Hindlimb muscle (tissue), 1 donor: ENCODE data around the gene FGFR3. TPM values are rescaled to one million over a fixed set of nuclear protein-coding genes. Genes with fewer than 3 reads are reported as not detected.
"Not testable (repeated sequence)": the region's sequence is repeated elsewhere in the genome, so short reads cannot be mapped to it uniquely, and the experiment has no call there.

ENCODE experiments used
- DNase-seq: peaks from one replicate; pipeline ENCODE4 v3.0.0-alpha.2; 2013
- polyA plus RNA-seq: library from polyadenylated mRNA; unstranded; fragments of 120-200 nt; gene quantifications from one replicate; pipeline ENCODE4 v1.2.1, GENCODE V29; 2013; ENCODE audit not compliant: insufficient read length

The FGFR3 gene
- polyA plus RNA-seq, 1 donor = 1.8 TPM

GRCh38 chr4:1843852-1844251, 50.8 kb downstream of the FGFR3 start:
- no peak for DNase-seq

GRCh38 chr4:1844618-1845017, 51.5 kb downstream of the FGFR3 start:
- not testable (repeated sequence) for DNase-seq

- no peak for DNase-seq
Measured at GRCh38 chr4:1846580-1846979, 53.5 kb downstream of the FGFR3 start.

GRCh38 chr4:1850276-1850675, 57.2 kb downstream of the FGFR3 start:
- no peak for DNase-seq

GRCh38 chr4:1851160-1851559, 58.1 kb downstream of the FGFR3 start:
- DNase-seq = no peak

GRCh38 chr4:1851575-1852410, 58.7 kb downstream of the FGFR3 start:
- no peak for DNase-seq

GRCh38 chr4:1852904-1853623, 60.0 kb downstream of the FGFR3 start:
- no peak for DNase-seq

- no peak for DNase-seq
Measured at GRCh38 chr4:1854752-1855151, 61.7 kb downstream of the FGFR3 start.

- no peak for DNase-seq
Measured at GRCh38 chr4:1855333-1856070, 62.4 kb downstream of the FGFR3 start.

GRCh38 chr4:1856071-1856942, 63.2 kb downstream of the FGFR3 start, which contains the start of gene LETM1:
Gene LETM1, minus strand, starts transcription at chr4:1856156. Its CDS starts 206 bp downstream, at chr4:1855950.
- DNase-seq = peak; percentile 96

GRCh38 chr4:1856943-1857699, 64.0 kb downstream of the FGFR3 start:
- peak; percentile 43 for DNase-seq

GRCh38 chr4:1857931-1858330, 64.8 kb downstream of the FGFR3 start:
- DNase-seq = no peak

Other genes starting within 250 kb of the FGFR3 start
- 2.4 TPM for gene FAM53A, start 109.0 kb upstream of the FGFR3 start, polyA plus RNA-seq
- gene SLBP, start 81.0 kb upstream of the FGFR3 start, polyA plus RNA-seq = 34.4 TPM
- 27.1 TPM for gene TMEM129, start 72.0 kb upstream of the FGFR3 start, polyA plus RNA-seq
- 27.9 TPM for gene TACC3, start 71.8 kb upstream of the FGFR3 start, polyA plus RNA-seq
- 19.7 TPM for gene LETM1, start 62.9 kb downstream of the FGFR3 start, polyA plus RNA-seq
- 43.9 TPM for gene NSD2, start 78.1 kb downstream of the FGFR3 start, polyA plus RNA-seq
- 28.3 TPM for gene NELFA, start 215.7 kb downstream of the FGFR3 start, polyA plus RNA-seq